ENCODE results near the gene OCSTAMP.

OCSTAMP gene, protein sequence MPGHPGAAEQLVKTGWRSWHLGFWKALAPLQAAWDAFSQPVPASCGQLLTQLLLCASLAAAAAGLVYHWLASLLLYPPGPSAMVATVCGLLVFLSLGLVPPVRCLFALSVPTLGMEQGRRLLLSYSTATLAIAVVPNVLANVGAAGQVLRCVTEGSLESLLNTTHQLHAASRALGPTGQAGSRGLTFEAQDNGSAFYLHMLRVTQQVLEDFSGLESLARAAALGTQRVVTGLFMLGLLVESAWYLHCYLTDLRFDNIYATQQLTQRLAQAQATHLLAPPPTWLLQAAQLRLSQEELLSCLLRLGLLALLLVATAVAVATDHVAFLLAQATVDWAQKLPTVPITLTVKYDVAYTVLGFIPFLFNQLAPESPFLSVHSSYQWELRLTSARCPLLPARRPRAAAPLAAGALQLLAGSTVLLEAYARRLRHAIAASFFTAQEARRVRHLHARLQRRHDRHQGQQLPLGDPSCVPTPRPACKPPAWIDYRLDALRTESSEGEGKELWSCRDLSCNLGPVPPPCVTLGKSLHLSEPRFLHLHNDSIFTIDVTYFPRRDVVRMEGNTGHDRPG

DNA sequence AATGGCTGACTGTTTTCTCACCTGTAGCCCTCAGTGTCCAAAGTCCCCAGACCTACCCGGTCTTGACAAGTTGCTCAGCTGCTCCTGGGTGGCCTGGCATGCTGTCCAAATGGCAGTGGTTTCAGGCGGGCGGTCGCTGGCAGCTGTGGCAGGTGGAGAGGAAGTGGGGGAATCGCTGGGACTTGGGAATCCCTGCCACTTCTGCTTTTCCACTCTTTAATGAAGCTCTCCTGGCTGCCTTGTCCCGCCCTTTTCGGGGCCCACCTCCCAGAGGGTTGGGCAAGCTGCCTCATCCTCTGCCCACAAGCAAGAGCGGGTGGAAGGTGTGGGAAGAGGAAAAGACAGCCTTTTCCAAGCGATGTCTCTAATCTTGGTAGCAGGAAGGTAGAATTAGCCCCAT lies at the start of gene OCSTAMP:
Gene OCSTAMP, minus strand, starts transcription at position 194 of the 400 bp plus-strand sequence. Its CDS starts 94 bp downstream, at position 100.
- H3K27ac ChIP-seq, result no peak within 1 kb of the TSS
- TF ChIP-seq, protein P1, sequence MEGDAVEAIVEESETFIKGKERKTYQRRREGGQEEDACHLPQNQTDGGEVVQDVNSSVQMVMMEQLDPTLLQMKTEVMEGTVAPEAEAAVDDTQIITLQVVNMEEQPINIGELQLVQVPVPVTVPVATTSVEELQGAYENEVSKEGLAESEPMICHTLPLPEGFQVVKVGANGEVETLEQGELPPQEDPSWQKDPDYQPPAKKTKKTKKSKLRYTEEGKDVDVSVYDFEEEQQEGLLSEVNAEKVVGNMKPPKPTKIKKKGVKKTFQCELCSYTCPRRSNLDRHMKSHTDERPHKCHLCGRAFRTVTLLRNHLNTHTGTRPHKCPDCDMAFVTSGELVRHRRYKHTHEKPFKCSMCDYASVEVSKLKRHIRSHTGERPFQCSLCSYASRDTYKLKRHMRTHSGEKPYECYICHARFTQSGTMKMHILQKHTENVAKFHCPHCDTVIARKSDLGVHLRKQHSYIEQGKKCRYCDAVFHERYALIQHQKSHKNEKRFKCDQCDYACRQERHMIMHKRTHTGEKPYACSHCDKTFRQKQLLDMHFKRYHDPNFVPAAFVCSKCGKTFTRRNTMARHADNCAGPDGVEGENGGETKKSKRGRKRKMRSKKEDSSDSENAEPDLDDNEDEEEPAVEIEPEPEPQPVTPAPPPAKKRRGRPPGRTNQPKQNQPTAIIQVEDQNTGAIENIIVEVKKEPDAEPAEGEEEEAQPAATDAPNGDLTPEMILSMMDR (conservative IDR thresholded peaks at IDR 0.05), result no peak
- no peak for TF ChIP-seq ZFX (IDR thresholded peaks at IDR 0.05)

DNA sequence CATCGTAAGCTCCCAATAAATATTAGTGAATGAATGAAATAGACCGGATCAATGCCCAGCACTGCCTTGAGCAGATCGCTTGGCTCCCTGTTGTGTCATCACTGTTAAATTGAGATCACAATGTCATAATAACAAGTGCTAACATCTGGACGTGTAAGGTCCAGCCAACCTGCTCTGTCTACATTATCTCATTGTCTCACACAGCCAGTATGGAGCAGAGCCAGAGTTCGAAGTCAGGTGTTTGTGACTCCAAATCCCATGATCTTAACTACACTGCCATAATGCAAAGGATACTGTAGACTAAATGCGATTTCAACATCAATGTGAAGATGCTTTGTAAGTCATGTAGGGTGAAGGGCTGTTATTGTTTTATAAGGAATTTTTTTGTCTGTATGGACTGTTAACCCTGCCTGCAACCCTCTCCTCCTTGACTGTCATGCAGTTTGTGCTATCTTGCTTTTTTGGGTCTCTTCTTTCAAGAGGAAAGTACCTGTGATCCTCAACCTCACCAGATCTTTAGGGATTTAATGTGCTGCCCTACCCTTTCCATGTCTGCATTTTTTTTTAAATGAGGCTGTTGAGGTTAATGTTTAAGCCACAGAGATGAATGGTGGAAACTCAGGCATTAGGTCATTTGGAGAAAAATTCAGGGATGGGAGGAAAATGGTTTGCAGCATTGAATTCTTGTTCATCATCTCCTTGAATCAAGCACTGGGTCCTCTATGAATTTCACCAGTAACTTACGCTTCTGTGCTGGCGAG lies 49.0 kb upstream of the OCSTAMP start:
- TF ChIP-seq, protein P1 (conservative IDR thresholded peaks at IDR 0.05), result no peak
- no peak for TF ChIP-seq ZFX (IDR thresholded peaks at IDR 0.05)

DNA sequence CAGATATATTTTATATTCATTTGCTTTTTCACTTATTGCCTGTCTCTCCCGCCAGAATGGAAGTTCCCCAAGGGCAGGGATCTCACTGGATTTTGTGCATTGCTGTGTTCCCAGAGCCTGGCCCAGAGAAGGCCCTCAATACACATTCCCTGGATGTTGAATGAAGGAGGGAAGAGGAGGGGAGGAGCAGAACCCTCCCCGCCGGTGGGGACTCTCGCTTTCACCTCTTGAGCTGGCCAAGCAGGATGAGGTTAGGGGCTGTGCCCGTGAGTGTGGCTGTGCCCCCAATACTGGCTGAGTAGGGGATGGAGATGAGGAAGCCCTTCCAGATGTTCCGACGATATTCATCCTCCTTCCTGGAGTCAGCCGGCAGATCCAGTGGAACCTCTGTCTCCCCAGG lies 45.5 kb upstream of the OCSTAMP start:
- H3K27ac ChIP-seq, result no peak overlapping the region
- TF ChIP-seq, protein P1 (conservative IDR thresholded peaks at IDR 0.05), result no peak
- no peak for TF ChIP-seq ZFX (IDR thresholded peaks at IDR 0.05)

More for the DNA sequence above, 49.0 kb upstream of the OCSTAMP start:
- H3K27ac ChIP-seq, result no peak overlapping the region

DNA sequence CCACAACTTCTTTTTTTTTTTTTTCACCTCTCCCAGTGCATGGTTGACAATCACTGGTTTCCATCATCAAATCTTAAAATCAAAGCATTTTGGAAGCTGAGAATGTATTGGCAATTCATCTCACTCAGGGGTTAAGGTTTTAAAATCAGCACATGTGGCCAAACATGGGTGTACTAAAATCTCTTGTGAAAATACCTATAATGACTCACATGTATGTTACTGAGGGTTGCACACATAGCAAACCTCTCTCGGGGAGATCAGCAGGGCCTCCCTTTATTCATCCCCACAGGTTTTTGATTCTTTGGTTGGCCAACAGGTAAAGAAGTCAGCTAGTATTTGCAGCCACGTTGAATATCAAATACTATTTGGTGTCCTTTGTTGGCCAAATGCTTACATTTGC lies 44.3 kb upstream of the OCSTAMP start:
- H3K27ac ChIP-seq, result no peak overlapping the region
- TF ChIP-seq, protein P1 (conservative IDR thresholded peaks at IDR 0.05), result no peak
- no peak for TF ChIP-seq ZFX (IDR thresholded peaks at IDR 0.05)

DNA sequence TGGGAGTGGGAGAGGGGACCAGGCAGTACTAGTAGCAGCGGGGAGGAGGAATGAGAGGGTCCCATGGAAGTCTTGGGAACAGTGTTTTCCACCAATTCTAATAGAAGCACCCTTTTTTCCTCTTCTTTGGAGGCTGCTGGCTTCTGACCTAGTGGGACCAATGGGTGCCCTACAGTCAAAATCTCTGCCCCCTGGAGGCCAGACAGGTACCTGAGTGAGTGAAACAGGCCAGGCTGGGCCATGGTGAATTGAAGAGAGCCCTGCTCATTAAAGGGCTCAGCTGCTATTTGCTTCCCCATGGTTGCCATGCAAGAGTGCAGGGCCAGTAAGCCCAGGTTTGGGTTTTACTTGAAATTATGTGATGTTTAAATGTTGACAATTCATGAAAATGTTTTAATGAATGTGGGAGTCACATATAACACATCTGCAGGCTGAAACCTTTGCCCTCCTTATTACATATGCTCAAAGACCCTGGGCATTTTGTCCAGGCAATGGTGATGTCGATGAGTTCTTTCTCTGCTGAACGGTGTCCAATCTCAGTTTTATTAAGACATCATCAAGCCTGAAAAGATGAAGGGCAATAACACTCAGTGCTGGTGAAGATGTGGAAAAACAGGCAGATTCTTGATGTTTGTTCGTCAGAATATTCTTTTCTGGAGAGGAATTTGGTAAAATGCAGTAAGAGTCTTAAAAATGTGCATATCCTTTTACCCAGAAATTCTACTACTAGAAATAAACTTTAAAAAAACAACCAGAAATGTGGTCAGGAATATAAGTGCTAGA lies 42.3 kb upstream of the OCSTAMP start:
- no peak overlapping the region for H3K27ac ChIP-seq
- TF ChIP-seq, protein P1 (conservative IDR thresholded peaks at IDR 0.05), result peak; percentile 27
- TF ChIP-seq ZFX (IDR thresholded peaks at IDR 0.05), result no peak

DNA sequence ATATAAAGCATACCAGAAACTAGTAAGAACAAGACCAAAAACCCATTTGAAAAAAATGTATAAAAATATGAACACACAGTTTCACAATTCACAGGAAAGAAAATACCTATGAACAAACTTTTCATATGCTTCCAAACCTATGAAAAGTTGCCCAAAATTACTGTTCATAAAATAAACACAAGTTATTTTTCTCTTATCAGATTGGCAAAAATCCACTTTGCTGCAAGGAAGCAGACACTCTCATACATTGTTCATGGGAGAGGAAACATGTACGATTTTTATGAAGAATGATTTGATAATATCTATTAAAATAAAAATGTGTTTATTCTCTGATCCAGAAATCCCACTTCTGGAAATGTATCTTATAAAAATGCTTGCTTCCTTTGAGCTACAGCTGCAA lies 40.0 kb upstream of the OCSTAMP start:
- H3K27ac ChIP-seq, result no peak overlapping the region
- TF ChIP-seq ZFX (IDR thresholded peaks at IDR 0.05), result no peak
- TF ChIP-seq, protein P1 (conservative IDR thresholded peaks at IDR 0.05), result no peak
